HUES48 (cell line): ENCODE results near the gene TCEA3.

Experiments used
- H3K27ac ChIP-seq: one replicate; pipeline ENCODE4 v1.7.0; 2013; ENCODE audit warnings: low read depth, low read length, inconsistent platforms
- H3K27me3 ChIP-seq: 2 replicates; pipeline ENCODE4 v1.6.1; 2013; ENCODE audit warnings: mild to moderate bottlenecking, low read length; ENCODE audit not compliant: control insufficient read depth, insufficient read depth
- H3K36me3 ChIP-seq: 2 replicates; pipeline ENCODE4 v1.6.1; 2013; ENCODE audit warnings: low read length; ENCODE audit not compliant: control insufficient read depth, insufficient read depth
- H3K4me1 ChIP-seq: 2 replicates; pipeline ENCODE4 v1.6.1; 2013; ENCODE audit warnings: mild to moderate bottlenecking, low read length; ENCODE audit not compliant: control insufficient read depth, insufficient read depth
- H3K4me3 ChIP-seq: 2 replicates; pipeline ENCODE4 v1.5.1; 2013; ENCODE audit warnings: mild to moderate bottlenecking, low read depth, low read length
- H3K9ac ChIP-seq: 2 replicates; pipeline ENCODE4 v1.6.1; 2013; ENCODE audit warnings: mild to moderate bottlenecking, low read depth, low read length, moderate library complexity
- H3K9me3 ChIP-seq: 2 replicates; pipeline ENCODE4 v1.6.1; 2013; ENCODE audit warnings: low read length; ENCODE audit not compliant: control insufficient read depth, insufficient read depth

Gene TCEA3

DNA sequence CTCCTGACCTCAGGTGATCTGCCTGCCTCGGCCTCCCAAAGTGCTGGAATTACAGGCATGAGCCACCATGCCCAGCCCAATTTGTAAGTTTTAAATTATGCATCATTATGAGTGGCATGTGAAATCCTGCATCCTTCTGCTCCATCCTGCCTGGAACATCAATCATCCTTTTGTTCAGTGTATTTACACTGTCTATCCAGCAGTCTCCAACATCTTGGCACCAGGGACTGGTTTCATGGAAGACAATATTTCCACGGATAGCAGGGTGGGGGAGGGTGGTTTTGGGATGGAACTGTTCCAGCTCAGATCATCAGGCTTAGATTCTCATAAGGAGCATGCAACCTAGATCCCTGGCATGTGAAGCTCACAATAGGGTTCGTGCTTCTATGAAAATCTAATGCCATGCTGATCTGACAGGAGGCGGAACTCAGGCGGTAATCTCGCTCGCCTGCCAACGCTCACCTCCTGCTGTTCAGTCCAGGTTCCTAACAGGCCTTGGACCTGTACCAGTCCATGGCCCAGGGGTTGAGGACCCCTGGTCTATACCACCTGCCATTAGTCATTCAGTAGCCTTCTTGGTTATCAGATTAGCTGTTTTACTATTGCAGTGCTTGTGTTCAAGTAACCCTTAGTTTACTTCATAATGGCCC is 22.2 kb upstream of the TCEA3 start:
- peaks cover 21% of the 10 kb centered on the region for H3K36me3 ChIP-seq
- H3K4me1 ChIP-seq = no peaks in the 10 kb centered on the region
- no peaks in the 10 kb centered on the region for H3K9me3 ChIP-seq
- H3K27me3 ChIP-seq = no peaks in the 10 kb centered on the region
- H3K9ac ChIP-seq = no peak overlapping the region
- no peak overlapping the region for H3K27ac ChIP-seq
- no peak overlapping the region for H3K4me3 ChIP-seq

DNA sequence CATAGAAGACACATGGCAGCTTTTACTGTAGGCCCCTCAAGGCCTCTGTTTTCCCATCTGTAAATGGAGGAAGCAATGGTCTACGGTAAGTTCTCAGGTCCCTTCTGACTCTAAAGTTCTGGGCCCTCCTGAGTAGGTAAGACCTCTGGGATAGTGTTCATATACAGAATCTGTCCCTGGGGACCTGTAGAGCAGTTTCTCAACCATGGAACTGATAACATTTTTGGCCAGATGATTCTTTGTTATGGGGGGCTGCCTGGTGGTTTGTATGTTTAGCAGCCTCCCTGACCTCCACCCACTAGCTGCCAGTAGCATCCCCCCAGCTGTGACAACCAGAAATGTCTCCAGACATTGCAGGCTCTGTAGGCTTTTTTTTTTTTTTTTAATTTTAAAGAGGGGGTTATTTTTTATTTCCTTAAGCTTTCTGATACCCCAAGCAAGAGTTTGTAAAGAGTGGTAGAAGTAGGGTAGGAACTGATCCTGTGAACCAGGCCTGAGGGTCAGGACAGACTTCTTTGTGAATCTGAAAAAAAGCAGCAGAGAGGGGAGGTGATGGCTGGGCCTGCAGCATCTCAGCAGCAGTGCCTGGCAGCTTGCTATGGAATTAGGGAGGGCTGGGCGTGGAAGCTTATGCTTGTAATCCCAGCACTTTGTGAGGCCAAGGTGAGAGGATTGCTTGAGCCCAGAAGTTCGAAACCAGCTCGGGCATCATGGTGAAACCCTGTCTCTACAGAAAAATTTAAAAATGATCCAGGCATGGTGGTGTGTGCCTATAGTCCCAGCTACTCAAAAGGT is 20.2 kb upstream of the TCEA3 start:
- Histone ChIP-seq H3K4me3 (no peak overlapping the region), H3K27ac (no peak overlapping the region), H3K27me3 (no peaks in the 10 kb centered on the region), H3K9me3 (no peaks in the 10 kb centered on the region), H3K36me3 (peaks cover 20% of the 10 kb centered on the region), H3K9ac (no peak overlapping the region), H3K4me1 (no peaks in the 10 kb centered on the region)

DNA sequence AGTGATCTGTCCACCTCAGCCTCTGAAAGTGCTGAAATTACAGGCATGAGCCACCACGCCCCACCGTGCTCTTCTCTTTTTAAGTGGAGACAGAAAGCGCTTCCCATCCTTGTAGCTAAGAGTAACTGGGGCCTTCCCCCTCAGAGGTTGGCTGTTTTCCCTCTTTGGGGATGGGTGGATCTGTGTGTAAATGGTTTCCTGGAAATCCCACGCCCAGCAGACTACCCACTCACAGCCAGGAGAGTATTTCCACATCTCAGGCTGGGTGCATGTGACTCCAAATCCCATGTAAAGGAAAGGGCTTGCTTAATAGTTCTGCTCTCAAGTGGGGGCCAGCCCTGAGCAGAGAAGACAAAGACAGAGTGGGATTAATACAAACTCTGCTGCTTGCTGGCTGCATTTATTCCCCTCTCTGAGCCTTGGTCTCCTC is 19.6 kb upstream of the TCEA3 start:
- Histone ChIP-seq H3K9ac (no peak overlapping the region), H3K4me1 (no peaks in the 10 kb centered on the region), H3K4me3 (no peak overlapping the region), H3K9me3 (no peaks in the 10 kb centered on the region), H3K27me3 (no peaks in the 10 kb centered on the region), H3K36me3 (peaks cover 22% of the 10 kb centered on the region), H3K27ac (no peak overlapping the region)

DNA sequence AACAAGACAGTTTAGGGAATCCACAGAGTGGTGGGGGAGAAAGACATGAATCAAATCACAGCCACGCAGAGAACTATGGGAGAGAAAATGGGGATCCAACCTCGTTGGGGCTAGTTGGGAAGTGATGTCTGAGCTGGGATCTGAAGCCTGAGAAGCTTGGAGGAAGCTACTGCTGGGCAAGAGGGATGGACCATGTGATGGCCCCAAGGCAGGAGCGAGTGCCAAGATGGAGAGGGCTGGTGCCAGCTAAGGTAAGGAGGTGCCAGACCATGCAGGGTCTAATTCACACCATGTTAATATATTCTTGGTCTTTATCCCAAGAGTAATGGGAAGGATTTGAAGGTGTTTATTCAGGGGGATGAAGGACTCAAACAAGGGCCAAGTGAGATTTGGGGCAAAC is 18.2 kb upstream of the TCEA3 start:
- no peak overlapping the region for H3K9ac ChIP-seq
- H3K27ac ChIP-seq = no peak overlapping the region
- H3K4me1 ChIP-seq = no peaks in the 10 kb centered on the region
- peaks cover 24% of the 10 kb centered on the region for H3K36me3 ChIP-seq
- no peaks in the 10 kb centered on the region for H3K9me3 ChIP-seq
- no peak overlapping the region for H3K4me3 ChIP-seq
- no peaks in the 10 kb centered on the region for H3K27me3 ChIP-seq

DNA sequence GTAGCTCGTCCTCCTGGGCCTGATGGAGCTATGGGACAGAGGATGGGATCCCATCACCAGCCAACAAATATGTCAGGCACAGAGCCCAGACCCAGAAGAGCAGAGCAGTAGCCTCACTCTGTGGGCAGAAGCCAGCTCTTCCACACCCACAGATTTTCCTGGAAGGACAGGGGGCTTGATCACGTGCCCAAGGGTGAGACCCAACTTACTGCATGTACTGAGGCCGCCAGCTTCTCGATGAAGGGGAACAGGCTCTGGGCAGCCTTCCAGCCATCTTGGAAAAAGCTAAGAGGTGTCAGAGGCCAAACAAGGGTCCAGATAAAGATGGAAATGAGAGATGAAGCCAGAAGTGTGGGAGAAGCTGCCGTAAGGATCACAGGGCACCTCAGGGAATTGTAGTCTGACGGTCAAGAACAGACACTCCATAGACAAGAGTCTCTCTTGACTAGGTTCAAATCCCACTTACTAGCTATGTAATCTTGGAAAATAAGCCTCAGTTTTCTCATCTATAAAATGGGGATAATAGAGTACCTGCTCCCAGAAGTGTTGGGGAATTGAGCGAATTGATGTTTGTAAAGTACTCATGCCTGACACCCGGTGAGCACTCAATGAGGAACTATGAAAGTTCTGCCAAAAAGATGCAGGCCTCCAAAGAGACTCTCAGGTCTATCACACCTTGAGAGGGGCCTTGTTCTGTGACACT is 17.0 kb upstream of the TCEA3 start:
- no peak overlapping the region for H3K27ac ChIP-seq
- H3K9me3 ChIP-seq = no peaks in the 10 kb centered on the region
- no peak overlapping the region for H3K9ac ChIP-seq

DNA sequence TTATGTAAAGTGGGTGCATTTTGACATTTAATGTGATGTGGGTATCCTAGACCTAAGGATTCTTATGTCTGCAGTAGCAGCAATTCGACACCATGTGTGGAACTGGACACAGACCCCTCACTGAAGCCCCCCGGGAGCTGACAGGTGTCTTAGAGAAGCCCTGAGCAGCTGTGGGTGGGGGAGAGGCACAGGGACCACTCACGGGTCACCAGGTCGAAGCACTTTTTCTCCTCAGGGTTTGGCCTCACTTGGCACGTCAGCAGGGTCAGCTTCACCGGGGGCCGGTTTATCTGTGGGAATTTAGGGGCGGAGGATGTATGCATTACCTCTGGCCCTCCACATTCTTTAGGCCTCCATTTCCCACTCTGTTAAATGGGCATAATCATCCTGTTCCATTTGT is 14.0 kb upstream of the TCEA3 start:
- H3K4me1 ChIP-seq = no peaks in the 10 kb centered on the region
- no peak overlapping the region for H3K27ac ChIP-seq
- peaks cover 44% of the 10 kb centered on the region for H3K36me3 ChIP-seq
- H3K9ac ChIP-seq = no peak overlapping the region
- no peaks in the 10 kb centered on the region for H3K9me3 ChIP-seq
- no peaks in the 10 kb centered on the region for H3K27me3 ChIP-seq
- no peak overlapping the region for H3K4me3 ChIP-seq

More for the DNA sequence above, 17.0 kb upstream of the TCEA3 start:
- Histone ChIP-seq H3K27me3 (no peaks in the 10 kb centered on the region), H3K4me1 (no peaks in the 10 kb centered on the region), H3K4me3 (no peak overlapping the region), H3K36me3 (peaks cover 24% of the 10 kb centered on the region)

DNA sequence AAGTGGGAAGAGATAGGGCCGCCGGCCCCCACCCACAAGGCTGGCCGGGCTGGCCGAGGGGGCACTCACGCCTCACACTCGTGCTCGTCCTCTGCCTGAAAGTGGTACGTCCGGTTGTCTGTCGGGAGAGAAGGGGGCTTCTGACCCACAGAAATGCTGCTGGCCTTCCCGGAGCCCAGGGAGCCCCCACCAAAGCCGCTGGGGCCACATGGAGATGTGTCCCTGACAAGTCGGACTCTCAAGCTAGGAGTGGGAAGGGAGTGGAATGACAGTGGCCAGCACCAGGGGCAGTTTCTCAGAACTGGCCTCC is 12.8 kb upstream of the TCEA3 start:
- H3K4me3 ChIP-seq = peak overlapping the region; percentile 53; the same call in 1 of the 2 replicates
- no peak overlapping the region for H3K27ac ChIP-seq
- no peaks in the 10 kb centered on the region for H3K4me1 ChIP-seq
- H3K27me3 ChIP-seq = no peaks in the 10 kb centered on the region
- peaks cover 56% of the 10 kb centered on the region for H3K36me3 ChIP-seq
- H3K9ac ChIP-seq = no peak overlapping the region
- H3K9me3 ChIP-seq = no peaks in the 10 kb centered on the region

DNA sequence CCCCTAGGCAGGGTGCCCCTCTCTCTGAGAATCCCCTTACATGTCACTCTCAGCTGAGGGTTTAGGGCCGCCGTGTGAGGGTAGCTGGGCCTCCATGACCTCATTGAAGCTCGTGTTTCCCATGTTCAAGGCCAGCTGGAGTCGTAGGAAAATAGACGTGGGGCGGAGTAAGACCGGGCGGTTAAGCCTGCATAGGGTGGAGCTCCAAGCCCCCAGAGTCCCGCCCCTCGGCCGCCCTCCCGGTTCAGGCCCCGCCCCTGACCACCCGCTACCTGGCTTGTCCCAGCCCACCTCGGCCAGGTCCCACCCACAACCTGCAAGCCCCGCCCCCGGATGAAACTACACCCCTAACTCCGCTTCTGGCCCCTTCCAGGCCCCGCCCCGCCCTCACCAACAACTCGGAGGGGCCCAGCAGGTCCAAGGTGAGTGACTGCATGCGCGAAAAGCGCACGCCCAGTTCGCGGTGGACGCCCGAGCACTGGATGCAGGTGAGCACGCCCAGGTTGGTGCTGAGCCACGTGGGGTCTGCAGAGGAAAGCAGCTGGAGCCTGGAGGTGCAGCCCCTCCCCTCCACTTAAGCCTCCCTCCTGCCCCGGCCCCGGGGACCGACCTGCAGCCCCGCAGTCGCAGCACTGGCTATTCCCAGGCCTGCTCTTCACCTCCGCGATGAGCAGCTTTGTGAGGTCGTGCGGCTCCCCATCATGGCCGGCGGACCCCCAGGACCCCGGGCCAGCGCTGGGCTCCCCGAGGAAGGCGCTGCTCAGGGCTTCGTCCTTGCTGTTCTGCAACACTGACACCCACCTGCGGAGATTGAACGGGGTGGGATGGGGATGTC is 12.2 kb upstream of the TCEA3 start:
- Histone ChIP-seq H3K9me3 (no peaks in the 10 kb centered on the region), H3K9ac (no peak overlapping the region), H3K36me3 (peaks cover 55% of the 10 kb centered on the region), H3K4me1 (no peaks in the 10 kb centered on the region), H3K4me3 (peak overlapping the region; percentile 53; the same call in 1 of the 2 replicates), H3K27ac (no peak overlapping the region), H3K27me3 (no peaks in the 10 kb centered on the region)

DNA sequence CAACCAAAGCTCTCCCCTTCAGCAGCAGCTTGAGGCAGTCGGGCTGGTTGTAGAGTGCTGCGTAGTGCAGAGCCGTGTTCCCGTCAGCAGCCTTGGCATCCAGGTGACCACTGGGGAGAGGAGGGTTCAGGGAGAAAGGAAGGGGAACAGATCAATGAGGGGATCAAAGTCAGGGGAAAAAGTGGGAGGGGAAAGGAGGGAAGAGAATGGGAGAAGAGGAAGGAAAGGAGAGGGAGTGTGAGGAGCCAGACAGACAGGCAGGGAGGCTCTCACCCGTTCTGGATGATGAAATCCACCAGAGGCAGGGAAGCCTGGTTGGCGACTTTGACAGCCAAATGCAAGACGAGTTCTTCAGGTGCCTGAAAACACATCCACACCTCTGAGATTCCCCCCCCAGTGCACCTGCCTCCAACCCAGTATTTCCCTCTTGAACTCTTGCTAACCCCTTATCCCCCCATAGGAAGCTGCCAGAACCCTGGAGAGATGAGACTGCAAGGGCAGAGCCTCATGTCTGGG is 9.8 kb upstream of the TCEA3 start:
- Histone ChIP-seq H3K4me3 (no peak overlapping the region), H3K4me1 (no peaks in the 10 kb centered on the region), H3K36me3 (peaks cover 66% of the 10 kb centered on the region), H3K9ac (no peak overlapping the region), H3K9me3 (no peaks in the 10 kb centered on the region), H3K27ac (no peak overlapping the region), H3K27me3 (no peaks in the 10 kb centered on the region)

DNA sequence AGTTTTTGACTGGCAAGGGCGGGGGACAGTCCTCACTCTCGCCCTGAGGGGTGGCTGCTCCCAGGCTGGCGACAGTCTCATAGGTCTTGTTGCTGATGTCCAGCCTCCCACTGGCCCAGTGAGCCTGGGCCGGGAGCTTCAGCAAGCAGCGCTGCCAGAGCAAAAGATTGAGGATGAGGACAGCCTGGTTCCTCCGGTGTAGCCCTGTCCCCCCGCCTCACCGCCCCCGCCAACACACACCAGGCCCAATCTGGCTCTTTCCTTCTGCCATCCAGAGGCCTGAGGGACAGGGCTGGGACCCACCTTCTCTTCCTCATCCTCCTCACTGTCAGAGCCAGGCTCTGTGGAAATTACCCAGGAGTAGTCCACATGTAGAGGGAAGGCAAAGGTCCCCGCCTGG is 8.6 kb upstream of the TCEA3 start:
- H3K4me1 ChIP-seq = no peaks in the 10 kb centered on the region
- H3K9me3 ChIP-seq = no peaks in the 10 kb centered on the region
- H3K9ac ChIP-seq = no peak overlapping the region
- H3K4me3 ChIP-seq = no peak overlapping the region
- H3K36me3 ChIP-seq = peaks cover 65% of the 10 kb centered on the region
- no peak overlapping the region for H3K27ac ChIP-seq
- H3K27me3 ChIP-seq = peaks cover 4% of the 10 kb centered on the region
